VCaP (cell line): ENCODE measurements around the gene LCT.

Source experiments
- H3K27ac ChIP-seq: fragments of 450-650 bp; 2 replicates; pipeline ENCODE4 v1.5.1; 2017
- CTCF ChIP-seq: fragments of 450-650 bp; conservative IDR thresholded peaks from 2 replicates; pipeline ENCODE4 v1.5.1; 2017; ENCODE audit warnings: mild to moderate bottlenecking, moderate library complexity

LCT gene

GRCh38 chr2:135741043-135741394 lies 96.0 kb downstream of the LCT start:
- H3K27ac ChIP-seq, result no peak overlapping the region; the same call in 1 of the 2 replicates
- no peak for TF ChIP-seq CTCF

GRCh38 chr2:135740206-135740605 lies 96.8 kb downstream of the LCT start:
- no peak overlapping the region for H3K27ac ChIP-seq
- TF ChIP-seq CTCF, result no peak
